Measurements from ENCODE around the gene TMSB4Y. TPM values are rescaled to one million over a fixed set of nuclear protein-coding genes. Genes with fewer than 3 reads are reported as not detected.
A peak's percentile ranks its signal among the peaks of the same experiment; 100 is the strongest.

TMSB4Y gene
- 1 to 10 TPM; 1.1 to 1.9 TPM for total RNA-seq

DNA sequence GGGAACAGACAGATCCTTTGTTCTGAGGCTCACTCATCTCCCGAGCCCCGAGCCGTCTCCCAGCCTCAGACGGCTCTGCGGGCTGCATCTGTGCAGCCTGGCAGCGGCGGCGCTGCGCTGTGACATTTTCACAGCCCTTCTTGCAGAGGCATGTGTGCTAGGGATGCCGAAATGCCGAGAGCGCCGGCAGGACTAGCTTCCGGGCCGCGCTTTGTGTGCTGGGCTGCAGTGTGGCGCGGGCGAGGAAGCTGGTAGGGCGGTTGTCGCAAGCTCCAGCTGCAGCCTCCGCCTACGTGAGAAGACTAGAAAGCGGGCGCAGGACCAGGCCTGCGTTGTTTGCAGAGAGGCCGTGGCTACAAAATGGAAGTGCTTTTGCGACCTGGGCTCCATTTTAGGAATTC is at the start of gene TMSB4Y:
Gene TMSB4Y (plus strand): TSS at position 332 of the 401 bp plus-strand sequence.
- H3K27me3 Mint-ChIP-seq = no peaks in the 10 kb centered on the region

DNA sequence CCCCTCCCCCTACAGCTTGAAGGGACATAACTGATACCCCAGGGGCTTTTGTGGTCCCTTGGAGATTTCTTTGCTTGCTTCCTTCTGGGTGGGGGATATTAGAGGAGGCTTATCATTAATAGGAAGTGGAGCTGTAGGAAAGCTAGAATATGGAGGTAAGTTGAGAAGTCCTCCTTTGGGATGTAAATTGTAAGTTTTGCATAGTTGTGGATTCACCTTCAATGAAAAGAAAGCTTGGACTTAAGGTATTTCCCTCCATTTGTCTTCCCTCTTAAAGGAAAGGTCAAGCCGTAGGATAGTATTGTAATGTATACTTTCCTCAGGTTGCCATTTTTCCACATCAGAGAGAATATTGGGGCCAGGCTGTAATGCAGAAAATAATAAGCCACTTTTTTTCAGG is 39.5 kb upstream of the TMSB4Y start:
- no peak overlapping the region for H3K27ac Mint-ChIP-seq
- no peak overlapping the region for H3K4me3 Mint-ChIP-seq
- no peak for ATAC-seq (replicated peaks)
- no peaks in the 10 kb centered on the region for H3K9me3 Mint-ChIP-seq
- H3K36me3 Mint-ChIP-seq (ENCODE audit: low read depth) = no peaks in the 10 kb centered on the region
- no peaks in the 10 kb centered on the region for H3K4me1 Mint-ChIP-seq
- H3K27me3 Mint-ChIP-seq = no peaks in the 10 kb centered on the region

More for the DNA sequence above, at the start of gene TMSB4Y:
- no peaks in the 10 kb centered on the region for H3K4me1 Mint-ChIP-seq
- no peaks in the 10 kb centered on the region for H3K9me3 Mint-ChIP-seq
- peak within 1 kb of the TSS; percentile 95 for H3K27ac Mint-ChIP-seq
- peaks cover 6% of the 10 kb centered on the region for H3K36me3 Mint-ChIP-seq (ENCODE audit: low read depth)
- ATAC-seq (replicated peaks) = peak; percentile 88
- peak within 1 kb of the TSS; percentile 91 for H3K4me3 Mint-ChIP-seq

DNA sequence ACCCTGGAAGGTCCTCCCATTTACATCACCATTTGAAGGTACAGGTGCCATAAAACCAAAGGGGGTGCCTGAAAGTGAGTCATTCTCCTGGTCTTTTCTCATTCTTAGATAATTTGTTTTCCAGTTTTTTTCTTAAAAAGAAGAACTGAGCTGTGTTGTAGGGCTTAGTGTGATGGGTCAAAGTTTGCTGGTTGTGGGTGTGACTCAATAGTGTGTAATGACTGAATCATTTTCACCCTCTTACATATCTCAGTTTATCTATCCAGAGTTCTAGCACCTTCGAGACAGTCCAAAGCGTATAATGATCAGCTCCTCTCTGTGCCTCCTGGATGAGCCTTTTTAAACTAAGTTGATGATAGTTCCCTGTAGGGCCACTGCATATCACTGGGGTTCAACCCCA is 32.6 kb upstream of the TMSB4Y start:
- Mint-ChIP-seq H3K27ac (no peak overlapping the region), H3K27me3 (peaks cover 3% of the 10 kb centered on the region), H3K36me3 (ENCODE audit: low read depth) (no peaks in the 10 kb centered on the region), H3K9me3 (no peaks in the 10 kb centered on the region), H3K4me1 (no peaks in the 10 kb centered on the region), H3K4me3 (no peak overlapping the region)
- ATAC-seq (replicated peaks) = peak; percentile 49

DNA sequence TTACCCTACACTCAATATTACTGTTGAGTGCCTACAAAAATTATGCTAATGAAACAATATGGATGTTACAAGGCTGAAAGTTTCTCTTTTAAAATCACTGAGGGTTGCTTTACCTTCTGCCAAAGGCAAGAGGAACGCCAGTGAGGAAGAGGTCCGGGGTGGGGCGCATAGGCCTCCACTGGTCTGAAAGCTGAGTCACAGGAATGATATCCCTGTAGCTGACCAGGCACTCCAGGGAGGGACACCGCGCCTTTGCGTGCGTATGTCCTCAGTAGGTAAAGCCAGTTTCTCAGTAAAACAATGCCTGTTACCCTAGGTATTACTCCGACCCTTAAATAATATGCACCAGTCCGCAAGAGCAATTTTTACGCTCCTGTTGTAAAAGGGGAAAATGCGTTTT is 1.4 kb upstream of the TMSB4Y start:
- ATAC-seq (replicated peaks) = no peak

DNA sequence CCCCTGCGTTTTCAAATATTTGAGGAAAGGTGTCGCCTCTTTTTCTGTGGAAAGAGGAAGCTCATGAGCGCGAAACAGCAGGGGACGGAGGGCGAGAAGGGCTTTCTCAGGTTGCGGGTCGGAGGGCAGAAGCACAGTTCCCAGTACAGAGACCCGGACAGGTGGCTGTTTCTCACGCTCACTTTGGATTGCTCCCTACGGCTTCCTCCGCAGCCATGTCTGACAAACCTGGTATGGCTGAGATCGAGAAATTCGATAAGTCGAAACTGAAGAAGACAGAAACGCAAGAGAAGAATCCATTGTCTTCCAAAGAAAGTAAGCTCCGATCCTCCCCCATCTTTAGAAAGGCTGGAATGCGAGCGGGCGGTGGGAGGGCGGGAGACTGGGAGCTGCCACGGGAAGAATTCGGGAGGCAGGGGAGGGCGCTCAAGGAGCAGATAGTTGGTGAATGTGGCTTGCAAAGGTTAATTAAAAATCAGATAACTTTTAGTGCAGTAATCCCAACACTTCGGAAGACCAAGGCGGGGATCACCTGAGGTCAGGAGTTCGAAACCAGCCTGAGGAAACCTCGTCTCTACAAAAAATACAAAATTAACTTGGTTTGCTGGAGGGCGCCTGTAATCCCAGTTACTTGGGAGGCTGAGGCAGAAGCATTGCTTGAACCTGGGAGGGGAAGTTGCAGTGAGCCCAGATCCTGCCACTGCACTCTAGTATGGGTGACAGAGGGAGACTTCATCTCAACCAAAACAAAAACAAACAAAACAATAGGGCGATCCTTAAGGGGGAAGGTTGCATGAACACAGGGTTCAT is 627 bp downstream of the TMSB4Y start:
- Mint-ChIP-seq H3K27ac (peak overlapping the region; percentile 95), H3K36me3 (ENCODE audit: low read depth) (peaks cover 6% of the 10 kb centered on the region), H3K9me3 (no peaks in the 10 kb centered on the region), H3K4me1 (no peaks in the 10 kb centered on the region), H3K4me3 (peak overlapping the region; percentile 91), H3K27me3 (no peaks in the 10 kb centered on the region)
- ATAC-seq (replicated peaks) = peak; percentile 40

More for the DNA sequence above, 1.4 kb upstream of the TMSB4Y start:
- Mint-ChIP-seq H3K9me3 (no peaks in the 10 kb centered on the region), H3K4me1 (no peaks in the 10 kb centered on the region), H3K36me3 (ENCODE audit: low read depth) (peaks cover 6% of the 10 kb centered on the region), H3K27me3 (no peaks in the 10 kb centered on the region), H3K27ac (no peak overlapping the region), H3K4me3 (peak overlapping the region; percentile 10)

DNA sequence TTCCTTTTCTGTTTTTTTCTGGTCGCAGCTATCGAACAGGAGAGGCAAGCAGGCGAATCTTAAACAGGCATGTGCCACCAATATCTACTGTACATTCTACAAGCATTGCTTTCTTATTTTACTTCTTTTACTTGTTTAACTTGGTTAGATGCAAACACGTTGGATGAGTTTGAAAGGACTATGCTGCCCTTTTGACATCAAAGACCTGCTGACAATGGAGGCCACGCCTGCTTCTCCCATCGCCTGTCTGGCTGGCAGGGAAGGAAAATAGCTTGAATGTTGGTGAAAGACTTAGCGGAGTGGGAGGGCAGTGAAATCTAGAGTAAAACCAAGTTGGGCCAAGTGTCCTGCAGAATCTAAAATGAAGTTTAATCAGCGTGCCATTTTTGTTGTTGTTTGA is 1.5 kb downstream of the TMSB4Y start:
- H3K4me3 Mint-ChIP-seq = peak overlapping the region; percentile 91
- H3K27ac Mint-ChIP-seq = peak overlapping the region; percentile 95
- no peaks in the 10 kb centered on the region for H3K27me3 Mint-ChIP-seq
- ATAC-seq (replicated peaks) = no peak
- peaks cover 6% of the 10 kb centered on the region for H3K36me3 Mint-ChIP-seq (ENCODE audit: low read depth)
- no peaks in the 10 kb centered on the region for H3K4me1 Mint-ChIP-seq
- H3K9me3 Mint-ChIP-seq = no peaks in the 10 kb centered on the region

DNA sequence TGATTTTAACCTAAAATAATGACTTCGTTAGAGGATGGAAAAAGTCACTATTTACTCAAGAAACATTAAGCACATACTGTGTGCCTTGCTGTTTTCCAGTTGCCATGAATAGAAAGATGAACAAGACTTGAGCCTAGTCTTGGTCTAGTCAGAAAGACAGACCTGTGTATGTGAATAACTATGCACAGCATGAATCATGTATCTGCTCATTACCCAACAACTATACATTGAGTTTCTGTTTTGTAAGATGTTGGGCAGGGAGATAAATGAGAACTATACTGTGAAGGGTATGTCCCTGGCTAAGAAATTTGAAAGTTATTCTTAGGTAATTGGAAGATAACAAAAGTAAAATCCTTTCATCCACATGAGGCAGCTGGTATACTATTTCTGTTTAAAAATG is 4.3 kb downstream of the TMSB4Y start:
- peak; percentile 27 for ATAC-seq (replicated peaks)
- Mint-ChIP-seq H3K27me3 (no peaks in the 10 kb centered on the region), H3K4me1 (no peaks in the 10 kb centered on the region), H3K36me3 (ENCODE audit: low read depth) (peaks cover 6% of the 10 kb centered on the region), H3K9me3 (no peaks in the 10 kb centered on the region), H3K27ac (no peak overlapping the region), H3K4me3 (no peak overlapping the region)

DNA sequence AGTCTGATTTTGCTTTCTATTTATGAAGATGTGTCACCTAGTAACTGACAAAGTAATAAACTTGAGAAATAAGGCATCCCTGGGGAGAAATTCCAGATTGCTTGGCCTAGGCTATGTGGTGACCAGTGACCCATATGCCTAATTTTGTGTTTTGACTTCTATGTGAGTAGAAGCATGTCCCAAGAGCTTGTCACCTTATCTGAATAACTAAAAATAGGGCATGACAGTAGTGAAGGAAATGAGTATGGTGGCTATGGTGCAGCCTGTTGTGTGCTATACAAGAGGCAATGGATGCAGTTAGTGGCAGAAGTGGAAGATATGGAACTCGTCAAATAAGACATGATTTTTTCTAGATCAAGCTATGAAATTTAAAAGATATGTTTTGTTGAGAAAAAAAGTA is 15.3 kb downstream of the TMSB4Y start:
- H3K4me3 Mint-ChIP-seq = no peak overlapping the region
- H3K9me3 Mint-ChIP-seq = peaks cover 2% of the 10 kb centered on the region
- ATAC-seq (replicated peaks) = no peak
- no peak overlapping the region for H3K27ac Mint-ChIP-seq
- no peaks in the 10 kb centered on the region for H3K4me1 Mint-ChIP-seq
- no peaks in the 10 kb centered on the region for H3K27me3 Mint-ChIP-seq
- peaks cover 4% of the 10 kb centered on the region for H3K36me3 Mint-ChIP-seq (ENCODE audit: low read depth)

DNA sequence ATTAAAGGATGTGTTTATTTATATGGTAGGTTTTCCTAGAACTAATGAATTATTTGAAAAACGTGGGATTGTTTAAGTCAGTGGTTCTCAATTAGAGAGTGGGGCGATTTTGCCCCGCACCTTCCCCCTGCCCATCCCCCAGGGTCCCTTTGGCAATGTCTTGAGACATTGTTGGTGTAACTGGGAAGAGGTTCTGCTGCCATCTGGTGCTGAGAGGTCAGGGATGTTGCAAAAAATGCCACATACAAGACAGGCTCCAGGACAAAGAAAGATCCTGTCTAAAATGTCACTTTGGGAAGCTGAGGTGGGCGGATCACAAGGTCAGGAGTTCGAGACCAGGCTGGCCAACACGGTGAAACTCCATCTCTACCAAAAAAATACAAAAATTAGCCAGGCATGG is 25.8 kb downstream of the TMSB4Y start:
- H3K4me1 Mint-ChIP-seq = no peaks in the 10 kb centered on the region
- no peak overlapping the region for H3K4me3 Mint-ChIP-seq
- H3K27me3 Mint-ChIP-seq = no peaks in the 10 kb centered on the region
- peaks cover 3% of the 10 kb centered on the region for H3K9me3 Mint-ChIP-seq
- no peak overlapping the region for H3K27ac Mint-ChIP-seq
- no peak for ATAC-seq (replicated peaks)
- no peaks in the 10 kb centered on the region for H3K36me3 Mint-ChIP-seq (ENCODE audit: low read depth)

DNA sequence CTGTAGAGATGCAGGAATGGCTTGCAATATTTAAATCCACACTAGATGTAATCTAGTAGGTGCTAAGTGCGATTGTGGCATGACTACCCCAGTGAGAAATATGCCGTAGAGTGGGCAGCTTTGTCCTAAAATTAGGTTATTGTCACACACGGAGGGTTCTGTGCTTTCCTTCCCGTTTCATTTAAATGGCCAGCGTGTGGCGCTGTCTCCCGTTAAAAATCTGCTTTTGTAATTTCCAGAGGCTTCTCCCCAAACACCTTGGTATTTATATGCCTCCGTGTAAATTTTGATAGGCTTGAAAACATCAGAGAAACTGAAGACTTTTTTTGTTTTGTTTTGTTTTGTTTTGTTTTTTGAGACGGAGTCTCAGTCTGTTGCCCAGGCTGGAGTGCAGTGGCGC is 34.9 kb downstream of the TMSB4Y start:
- H3K27ac Mint-ChIP-seq = no peak overlapping the region
- H3K4me3 Mint-ChIP-seq = no peak overlapping the region
- ATAC-seq (replicated peaks) = no peak
- H3K9me3 Mint-ChIP-seq = no peaks in the 10 kb centered on the region
- no peaks in the 10 kb centered on the region for H3K27me3 Mint-ChIP-seq
- H3K4me1 Mint-ChIP-seq = no peaks in the 10 kb centered on the region
- H3K36me3 Mint-ChIP-seq (ENCODE audit: low read depth) = no peaks in the 10 kb centered on the region

DNA sequence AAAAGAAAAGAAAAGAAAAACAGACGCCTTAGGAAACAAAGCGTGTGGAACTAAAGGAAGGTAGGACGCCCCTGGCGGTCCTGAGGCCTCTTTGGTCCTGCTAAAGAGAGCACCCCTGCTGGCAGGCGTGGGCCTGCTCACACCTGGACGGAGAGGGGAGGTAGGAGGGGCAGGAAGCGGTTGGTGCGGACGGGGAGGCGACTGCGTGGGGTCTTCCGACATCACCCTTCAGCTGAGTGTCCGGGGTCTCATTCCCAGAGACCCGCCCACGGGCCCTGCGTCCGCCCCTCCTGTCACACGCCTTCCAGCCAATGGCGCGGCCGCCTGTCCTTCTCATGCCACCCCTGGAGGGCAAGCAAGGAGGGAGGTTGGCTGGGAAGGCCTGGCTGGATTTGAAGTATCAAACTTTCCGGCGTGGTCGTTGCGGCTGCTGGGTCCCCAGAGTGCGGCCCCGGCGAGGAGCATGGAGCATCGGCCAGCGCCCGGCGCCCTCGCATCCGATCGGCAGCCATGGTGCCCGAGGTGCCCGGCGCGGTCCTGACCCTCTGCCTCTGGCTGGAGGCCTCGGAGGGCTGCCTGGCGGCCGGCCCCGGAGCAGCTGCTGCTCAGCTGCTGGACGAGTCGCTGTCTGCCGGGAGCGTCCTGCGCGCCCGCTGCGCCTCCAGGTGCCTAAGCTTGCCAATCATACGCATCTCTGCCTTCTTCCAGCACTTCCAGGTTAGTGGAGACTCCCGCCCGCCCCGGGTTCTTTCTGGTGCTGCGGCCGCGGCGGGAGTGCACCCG is 47.8 kb downstream of the TMSB4Y start:
- ATAC-seq (replicated peaks) = peak; percentile 80
- Mint-ChIP-seq H3K36me3 (ENCODE audit: low read depth) (no peaks in the 10 kb centered on the region), H3K27ac (peak overlapping the region; percentile 53), H3K4me3 (peak overlapping the region; percentile 77), H3K27me3 (no peaks in the 10 kb centered on the region), H3K4me1 (peaks cover 9% of the 10 kb centered on the region), H3K9me3 (no peaks in the 10 kb centered on the region)

DNA sequence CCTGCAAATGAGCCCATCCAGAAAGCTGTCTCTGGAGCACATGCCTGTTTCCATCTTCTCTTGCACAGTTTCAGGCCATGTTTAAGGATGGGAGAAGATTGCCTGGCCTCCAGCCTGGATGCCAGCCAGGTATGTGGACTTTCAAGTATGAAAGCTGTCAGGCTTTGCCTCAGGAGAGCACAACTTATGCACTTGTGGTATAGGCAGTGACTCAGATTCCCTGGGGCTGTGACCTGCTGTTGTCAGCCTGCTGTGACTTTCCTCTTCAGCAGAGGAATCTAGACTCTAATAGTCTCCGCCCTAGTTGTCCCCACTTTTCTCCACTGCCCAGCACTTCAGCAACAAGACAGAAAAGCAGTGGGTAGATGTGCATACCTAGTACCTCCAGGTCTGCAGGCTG is 51.0 kb downstream of the TMSB4Y start:
- Mint-ChIP-seq H3K4me3 (no peak overlapping the region), H3K27me3 (no peaks in the 10 kb centered on the region), H3K9me3 (no peaks in the 10 kb centered on the region), H3K36me3 (ENCODE audit: low read depth) (no peaks in the 10 kb centered on the region), H3K4me1 (peaks cover 9% of the 10 kb centered on the region), H3K27ac (no peak overlapping the region)
- peak; percentile 26 for ATAC-seq (replicated peaks)
